GM19240 (cell line): ENCODE results near the gene IFNL3.
"Not testable (repeated sequence)": the region's sequence is repeated elsewhere in the genome, so short reads cannot be mapped to it uniquely, and the experiment has no call there.

Experiments used
- DNase-seq: peaks from one replicate; pipeline ENCODE4 v3.0.0; 2011; ENCODE audit warnings: low spot score; ENCODE audit not compliant: insufficient read length

The IFNL3 gene

DNA sequence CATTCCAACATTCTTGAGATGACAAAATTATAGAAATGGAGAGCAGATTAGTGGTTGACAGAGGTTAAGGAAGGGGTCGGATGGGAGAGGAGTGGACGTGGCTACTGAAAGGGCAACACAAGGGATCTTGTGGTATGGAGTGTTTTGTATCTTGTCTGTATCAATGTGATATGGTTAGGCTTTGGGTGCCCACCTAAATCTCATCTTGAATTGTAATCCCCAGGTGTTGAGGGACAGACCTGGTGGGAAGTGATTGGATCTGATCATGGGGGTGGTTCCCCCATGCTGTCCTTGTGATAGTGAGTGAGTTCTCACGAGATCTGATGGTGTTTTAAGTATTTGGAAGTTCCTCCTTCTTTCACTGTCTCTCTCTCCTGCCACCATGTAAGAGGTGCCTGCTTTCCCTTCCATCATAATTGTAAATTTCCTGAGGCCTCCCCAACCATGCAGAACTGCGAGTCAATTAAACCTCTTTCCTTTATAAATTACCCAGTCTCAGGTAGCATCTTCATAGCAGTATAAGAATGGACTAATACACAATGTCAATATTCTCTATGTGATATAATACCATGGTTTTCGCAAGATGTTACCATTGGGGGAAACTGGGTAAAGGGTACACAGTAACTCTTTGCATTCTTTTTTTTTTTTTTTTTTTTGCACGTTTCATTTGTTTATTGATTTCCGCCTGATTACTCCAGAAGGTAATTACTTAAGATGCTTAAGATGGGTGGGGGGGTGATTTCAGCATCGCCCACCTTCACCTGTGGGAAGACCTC is 8.8 kb upstream of the IFNL3 start:
- no peak for DNase-seq

DNA sequence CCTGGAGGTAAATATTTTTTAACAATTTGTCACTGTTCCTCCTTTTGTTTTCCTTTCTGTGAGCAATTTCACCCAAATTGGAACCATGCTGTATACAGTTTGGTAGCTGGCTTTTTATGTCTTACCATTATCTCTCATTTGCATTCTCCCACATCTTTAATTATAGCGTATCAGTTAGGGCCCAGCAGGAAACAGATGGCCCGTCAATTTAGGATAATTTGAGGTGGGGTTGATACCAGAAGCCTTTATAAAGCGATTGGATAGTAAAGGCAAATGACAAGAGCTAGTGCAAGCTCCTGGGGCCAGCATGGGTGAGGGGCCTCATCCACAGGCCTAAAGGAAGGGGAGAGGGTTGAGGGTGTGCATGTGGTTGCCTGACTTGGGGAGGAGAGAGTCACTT is 7.7 kb upstream of the IFNL3 start:
- DNase-seq = no peak

DNA sequence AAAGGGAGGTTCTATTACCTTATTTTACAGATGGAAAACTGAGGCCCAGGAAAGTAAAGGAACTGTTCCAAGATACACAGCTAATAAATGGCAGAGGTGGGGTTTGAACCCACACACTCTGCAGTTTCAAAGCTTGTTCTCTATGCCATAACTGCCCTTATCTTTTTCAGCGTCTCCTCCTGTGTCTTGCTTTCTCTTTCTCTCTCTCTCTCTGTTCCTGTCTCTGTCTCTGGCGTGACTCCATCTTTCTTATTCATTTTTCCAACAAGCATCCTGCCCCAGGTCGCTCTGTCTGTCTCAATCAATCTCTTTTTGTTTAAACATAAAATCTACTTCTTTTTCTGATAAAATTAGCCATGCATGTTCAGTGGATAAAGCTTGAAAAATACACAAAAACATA is 7.0 kb upstream of the IFNL3 start:
- no peak for DNase-seq

DNA sequence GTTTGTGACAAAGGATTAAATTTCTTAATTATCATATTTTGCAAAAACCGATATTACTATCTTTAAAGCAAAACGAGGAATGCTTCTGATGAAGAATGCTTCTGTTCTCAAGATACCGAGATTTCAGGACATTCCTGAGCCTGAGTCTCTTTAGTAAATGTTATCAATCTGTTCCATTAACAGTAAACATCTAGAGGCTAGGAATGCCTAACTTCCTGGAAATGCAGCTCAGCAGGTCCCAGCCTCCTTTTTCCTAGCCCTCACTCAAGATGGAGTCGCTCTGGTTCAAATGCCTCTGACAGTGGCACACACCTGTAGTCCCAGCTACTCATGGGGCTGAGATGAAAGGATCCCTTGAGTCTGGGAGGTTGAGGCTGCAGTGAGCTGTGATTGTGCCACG is 6.3 kb upstream of the IFNL3 start:
- no peak for DNase-seq

DNA sequence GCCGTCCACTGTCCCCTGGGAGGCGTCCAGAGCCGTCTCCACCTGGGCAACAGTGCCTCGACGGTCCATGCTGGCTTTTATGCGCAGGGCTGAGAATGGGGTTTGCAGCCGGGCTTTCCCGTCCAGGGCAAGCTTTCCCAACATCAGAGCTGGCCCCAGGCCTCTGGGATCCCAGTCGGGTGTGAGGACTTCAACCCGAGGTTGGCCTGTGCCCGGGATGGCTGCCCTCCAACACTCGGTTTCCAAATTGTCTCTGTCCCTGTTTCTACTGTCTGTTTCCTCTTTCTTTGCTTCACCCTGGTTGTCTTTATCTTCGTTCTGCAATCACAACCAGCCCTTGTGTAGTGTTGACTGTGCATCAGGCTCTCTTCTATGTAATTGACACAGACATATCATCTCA is 4.0 kb upstream of the IFNL3 start, which contains the start of gene IFNL4:
IFNL4 (minus strand) TSS at position 51 of the 400 bp plus-strand sequence.
- no peak for DNase-seq

DNA sequence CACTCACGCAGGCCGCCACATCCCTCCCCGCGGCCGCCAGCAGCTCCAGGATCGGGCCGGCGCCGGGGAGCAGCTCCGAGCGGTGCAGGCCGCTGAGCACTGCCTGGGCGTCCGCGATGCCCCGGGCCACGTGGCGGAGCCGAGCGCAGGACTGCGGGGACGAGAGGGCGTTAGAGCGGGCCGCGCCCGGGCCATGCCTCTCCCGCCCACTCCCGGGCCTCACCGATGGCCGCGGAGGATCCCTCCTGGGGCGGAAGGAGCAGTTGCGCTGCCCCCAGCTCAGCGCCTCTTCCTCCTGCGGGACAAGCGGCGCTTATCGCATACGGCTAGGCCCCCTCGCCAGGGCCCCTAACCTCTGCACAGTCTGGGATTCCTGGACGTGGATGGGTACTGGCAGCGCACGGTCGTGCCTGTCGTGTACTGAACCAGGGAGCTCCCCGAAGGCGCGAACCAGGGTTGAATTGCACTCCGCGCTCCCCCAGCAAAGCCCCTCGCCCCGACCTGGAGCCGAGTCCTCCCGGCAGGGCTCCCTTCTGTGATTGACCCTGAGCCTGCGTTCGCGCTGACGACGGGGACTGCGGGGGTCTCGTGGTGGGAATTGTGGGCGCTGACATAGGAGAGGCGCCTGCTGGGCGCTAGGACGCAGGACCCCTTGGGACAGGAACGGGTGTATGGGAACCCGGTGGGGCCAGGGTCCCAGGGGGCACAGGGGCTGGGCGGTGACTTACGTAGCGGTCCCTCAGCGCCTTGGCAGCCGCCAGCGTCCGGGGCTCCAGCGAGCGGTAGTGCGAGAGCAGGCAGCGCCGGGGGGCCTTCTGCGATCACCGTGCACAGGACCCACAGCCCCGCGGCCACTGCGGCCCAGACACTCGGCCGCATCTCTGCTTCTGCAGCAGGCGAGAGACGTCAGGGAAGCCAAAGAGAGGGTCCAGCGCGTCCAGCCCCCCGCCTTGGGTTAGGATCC is 3.2 kb upstream of the IFNL3 start:
- no peak for DNase-seq

DNA sequence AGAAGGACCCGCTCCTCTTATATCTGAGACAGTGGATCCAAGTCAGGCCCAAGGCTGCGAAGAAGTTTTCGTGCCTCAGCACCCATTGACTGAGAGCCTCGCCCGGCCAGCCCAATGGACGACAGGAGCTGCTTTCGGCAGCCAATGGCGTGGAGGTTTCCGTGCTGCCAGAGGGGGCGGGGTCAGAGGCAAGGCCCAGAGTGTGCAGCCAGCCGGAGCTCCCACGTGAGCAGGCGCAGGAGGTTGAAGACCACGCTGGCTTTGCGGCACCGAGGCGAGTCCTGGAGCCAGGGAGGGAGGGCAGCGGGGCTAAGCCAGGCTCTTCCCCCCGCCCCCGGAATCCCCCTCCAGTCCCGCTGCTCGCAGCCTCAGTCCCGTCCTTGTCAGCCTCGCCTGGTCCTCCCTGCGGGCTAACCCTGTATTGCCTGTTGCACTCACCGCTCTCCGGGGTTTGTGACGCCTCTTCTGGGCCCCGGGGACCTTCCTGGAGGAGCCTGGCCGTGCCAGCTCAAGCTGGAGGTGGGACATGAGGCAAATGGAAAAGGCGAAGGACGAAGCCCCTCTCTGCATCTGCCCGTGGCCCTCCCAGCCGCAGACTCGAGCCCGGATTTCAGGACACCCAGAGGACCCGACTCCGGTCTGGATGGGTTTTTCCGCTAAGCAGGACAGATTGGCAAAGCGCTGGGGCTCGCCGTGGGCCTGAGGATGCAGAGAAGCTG is 2.3 kb upstream of the IFNL3 start:
- DNase-seq = no peak

DNA sequence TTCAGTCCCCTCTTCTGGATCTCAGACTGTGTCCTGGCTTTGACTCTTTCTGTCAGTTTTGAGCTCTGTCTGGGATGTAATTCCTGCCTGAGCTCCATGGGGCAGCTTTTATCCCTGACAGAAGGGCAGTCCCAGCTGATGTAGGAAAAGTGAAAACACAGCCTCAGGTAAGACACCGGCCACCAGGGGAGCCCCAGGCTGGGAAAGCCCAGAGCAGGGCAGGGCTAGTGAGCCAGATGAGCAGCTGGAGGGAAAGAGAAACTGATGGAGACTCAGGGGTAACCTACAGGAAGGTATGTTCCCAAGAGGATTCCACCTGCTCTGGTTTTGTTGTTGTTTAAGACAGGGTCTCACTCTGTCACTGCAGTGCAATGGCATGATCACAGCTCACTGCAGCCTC is 360 bp upstream of the IFNL3 start:
- not testable (repeated sequence) for DNase-seq

DNA sequence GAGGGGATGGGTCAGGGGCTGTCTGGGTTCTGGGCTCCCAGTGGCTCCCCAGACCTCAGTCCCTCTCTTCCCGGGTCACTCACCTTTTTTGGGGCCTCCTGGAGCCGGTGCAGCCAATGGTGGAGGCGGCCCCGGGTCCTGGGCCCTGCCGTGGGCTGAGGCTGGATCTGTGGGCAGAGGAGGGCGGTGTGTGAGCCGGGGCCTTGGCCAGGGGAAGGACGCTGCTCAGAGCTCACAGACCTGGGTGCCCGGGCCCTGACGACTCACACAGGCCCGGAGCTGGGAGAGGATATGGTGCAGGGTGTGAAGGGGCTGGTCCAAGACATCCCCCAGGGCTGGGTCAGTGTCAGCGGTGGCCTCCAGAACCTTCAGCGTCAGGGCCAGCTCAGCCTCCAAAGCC is 1.1 kb downstream of the IFNL3 start:
- DNase-seq = not testable (repeated sequence)

DNA sequence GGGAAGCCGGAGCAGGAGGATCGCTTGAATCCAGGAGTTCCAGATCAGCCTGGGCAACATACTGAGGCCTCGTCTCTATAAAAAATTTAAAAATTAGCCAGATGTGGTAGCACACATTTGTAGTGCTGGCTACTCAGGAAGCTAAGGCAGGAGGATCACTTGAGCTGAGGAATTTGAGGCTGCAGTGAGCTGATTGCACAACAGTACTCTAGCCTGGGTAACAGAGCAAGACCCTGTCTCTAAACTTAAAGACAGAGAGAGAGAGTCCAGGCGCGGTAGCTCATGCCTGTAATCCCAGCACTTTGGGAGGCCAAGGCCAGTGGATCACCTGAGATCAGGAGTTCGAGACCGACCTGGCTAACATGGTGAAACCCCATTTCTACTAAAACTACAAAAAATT is 4.4 kb downstream of the IFNL3 start:
- no peak for DNase-seq

DNA sequence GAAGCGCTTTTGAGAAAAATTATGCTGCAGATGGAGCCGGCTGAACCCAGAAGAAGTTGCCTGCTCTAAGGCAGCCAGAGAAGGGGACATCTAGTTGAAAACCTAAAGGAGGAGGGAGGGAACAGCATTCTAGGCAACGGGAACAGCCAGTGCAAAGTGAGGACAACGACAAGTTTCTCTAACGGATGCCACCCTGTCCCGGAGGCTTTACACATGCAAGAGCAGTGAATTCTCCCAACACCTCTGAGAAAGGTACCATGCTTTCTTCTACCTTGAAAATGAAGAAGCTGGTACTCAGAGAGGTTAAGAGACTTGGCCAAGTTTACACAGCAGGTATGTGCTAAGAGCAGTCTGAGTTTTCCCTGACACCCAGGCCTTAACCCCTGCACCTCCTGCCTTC is 5.9 kb downstream of the IFNL3 start:
- DNase-seq = no peak

DNA sequence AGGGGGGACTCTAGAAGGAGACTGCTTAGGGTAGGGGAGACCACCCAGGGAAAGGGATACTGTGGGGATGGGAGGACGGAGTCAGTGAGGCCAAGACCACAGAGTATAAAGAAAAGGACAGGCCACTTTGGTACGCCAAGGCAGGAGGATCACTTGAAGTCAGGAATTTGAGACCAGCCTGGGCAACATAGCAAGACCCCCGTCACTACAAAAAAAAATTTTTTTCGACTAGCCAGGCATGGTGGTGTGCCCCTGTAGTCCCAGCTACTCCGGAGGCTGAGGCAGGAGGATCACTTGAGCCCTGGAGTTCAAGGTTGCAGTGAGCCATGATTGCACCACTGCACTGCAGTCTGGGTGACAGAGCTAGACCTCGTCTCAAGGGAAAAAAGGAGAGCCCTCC is 6.6 kb downstream of the IFNL3 start:
- DNase-seq = no peak

DNA sequence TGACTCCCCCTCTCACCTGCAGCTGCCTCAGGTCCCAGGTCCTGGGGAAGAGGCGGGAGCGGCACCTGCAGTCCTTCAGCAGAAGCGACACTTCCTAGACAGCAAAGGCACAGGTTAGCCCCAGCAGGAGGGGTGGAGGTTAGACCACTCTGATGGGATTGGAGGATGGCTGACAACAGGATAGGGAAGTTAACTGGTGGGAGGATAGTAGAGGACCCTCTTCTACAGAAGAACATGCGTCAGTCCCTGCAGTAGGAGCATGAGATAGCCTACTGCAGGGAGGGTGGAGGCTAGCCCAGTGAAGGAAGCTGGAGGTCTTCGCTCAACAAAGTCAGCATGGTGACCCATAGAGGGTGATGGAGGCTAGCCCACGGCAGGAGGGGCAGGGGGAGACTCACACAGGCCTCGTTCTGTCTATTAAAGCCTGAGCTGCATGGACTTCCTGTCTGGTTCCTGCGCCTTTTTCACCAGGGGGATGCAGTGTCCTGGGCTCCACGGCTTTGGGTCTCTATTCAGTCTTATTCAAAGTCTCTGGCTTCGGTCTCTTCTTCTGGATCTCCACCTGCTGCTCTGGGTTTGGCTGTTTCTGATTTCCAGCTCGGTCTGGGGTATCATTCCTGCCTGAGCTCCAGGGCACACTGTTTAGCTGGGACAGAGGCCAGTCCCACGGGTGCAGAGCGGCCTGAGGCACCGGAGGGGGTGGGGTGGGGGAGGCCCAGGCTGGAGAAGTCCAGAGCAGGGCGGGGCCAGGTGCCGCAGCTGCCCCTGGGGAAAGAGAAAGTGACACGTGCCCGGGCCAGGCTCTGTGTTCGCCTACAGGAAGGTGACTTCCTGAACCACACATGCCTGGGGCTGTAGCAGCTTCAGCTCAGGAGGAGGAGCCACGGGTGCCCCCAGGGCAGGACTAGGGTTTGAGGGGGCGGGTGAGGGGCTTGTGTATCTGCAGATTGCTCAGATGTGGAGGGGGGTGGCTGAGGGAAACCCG is 7.3 kb downstream of the IFNL3 start:
- DNase-seq = peak; percentile 37

DNA sequence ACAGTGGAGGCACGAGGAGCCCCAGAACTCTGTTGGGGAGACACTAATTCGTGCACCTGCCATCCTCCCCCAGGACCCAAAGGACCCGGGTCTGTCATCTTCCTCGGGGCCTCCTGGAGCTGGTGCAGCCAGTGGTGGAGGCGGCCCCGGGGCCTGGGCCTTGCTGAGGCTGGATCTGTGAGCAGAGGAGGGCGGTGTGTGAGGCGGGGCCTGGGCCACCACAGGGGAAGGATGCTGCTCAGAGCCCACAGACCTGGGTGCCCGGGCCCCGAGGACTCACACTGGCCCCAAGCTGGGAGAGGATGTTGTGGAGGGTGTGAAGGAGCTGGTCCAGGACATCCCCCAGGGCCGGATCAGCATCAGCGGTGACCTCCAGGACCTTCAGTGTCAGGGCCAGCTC is 8.3 kb downstream of the IFNL3 start:
- no peak for DNase-seq

DNA sequence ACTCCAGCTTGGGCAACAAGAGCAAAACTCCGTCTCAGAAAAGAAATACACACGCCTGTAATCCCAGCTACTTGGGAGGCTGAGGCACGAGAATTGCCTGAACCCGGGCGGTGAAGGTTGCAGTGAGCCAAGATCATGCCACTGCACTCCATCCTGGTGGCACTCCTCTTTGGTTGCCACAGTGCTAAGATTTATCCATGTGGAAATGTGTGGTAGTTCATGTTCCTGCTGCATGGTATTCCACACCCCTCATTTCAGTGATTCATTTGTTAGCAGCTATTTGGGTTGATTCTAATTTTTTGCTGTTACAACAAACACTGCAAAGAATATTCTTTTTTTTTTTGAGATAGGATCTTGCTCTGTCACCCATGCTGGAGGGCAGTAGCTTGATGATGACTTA is 12.1 kb downstream of the IFNL3 start:
- no peak for DNase-seq

DNA sequence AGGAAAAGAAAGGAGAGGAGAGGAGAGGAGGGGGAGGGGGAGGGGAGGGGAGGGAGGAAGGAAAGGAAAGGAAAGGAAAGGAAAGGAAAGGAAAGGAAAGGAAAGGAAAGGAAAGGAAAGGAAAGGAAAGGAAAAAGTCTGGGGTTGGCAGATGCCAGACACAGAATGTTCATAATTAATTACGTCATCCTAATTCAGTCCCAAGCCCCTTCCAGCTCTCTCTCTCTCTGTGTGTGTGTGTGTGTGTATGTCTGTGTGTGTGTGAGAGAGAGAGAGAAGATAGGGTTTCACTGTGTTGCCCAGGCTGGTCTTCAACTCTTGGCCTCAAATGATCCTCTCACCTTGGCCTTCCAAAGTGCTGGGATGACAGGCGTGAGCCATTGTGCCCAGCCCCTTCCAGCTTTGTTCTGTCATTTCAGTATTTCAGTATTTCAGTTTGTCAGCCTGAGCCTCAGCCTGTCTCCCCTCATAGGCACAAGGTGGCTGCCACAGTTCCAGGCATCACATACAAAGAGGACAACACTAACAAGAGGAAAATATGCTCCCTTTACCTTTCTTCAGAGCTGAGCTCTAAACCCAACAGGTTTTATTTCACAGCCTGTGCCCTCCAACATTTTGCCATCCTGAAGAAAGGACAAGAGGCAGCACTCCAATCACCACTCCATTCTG is 14.6 kb downstream of the IFNL3 start:
- no peak for DNase-seq

DNA sequence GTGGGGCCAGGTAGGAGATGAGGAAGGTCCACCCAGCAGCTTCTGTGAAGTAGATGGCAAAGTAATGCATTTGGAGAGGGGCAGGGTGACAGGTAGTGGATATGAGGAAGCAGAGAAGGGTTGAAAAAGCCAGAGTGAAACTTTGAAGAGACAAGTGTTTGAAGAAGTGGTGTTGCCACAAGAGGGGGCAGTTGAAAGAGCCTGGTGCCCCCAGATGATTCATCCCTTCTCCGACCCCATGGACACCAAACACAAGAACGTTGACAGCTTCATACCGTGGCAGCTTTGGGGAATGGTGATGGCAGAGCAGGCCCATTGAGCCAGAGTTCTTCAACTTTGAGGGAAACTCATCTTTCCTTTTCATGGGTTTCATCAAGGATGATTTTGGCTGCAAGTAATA is 19.9 kb downstream of the IFNL3 start:
- DNase-seq = no peak

DNA sequence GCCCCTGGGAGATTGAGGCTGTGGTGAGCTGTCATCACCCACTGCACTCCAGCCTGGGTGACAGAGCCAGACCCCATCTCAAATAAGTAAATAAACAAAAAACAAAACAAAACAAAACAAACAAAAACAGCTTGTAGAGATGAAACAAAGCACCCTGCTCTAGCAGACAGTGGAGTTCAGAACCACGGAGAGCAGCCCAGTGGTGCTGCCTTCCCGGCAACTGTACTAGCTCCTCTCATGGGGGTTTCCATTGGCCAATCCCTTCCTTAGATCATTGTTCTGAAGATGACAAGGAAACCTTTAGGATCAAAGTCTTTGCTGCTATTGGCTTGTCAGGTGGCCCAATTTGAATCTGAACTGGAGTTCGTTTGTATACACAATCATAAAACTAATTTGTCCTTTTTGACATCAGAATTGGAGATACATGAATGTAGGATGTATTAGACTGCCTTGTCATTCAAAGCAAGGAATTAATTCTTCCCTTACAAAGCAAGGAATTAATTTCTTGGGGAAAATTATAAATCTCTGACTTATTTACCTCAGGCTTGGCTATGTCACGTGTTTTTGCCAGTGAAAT is 21.0 kb downstream of the IFNL3 start:
- DNase-seq = no peak

DNA sequence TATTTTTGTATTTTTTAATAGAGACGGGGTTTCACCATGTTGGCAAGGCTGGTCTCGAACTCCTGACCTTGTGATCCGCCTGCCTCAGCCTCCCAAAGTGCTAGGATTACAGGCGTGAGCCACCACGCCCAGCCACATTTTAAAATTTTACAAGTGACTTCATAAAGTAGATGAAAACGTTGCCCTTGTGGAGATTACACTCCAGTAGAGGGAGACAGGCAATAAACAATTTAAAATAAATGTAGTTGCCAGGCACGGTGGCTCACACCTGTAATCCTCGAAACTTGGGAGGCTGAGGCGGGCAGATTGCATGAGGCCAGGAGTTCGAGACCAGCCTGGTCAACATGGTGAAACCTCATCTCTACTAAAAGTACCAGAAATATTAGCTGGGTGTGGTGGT is 25.7 kb downstream of the IFNL3 start:
- not testable (repeated sequence) for DNase-seq
